HG03135 (cell line): Measurements from ENCODE around the gene BBS2.
A peak's percentile ranks its signal among the peaks of the same experiment; 100 is the strongest.

Experiments
- ATAC-seq: cut with Tn5 transposase; IDR thresholded peaks from one replicate; pipeline ENCODE4 v1.9.1; 2021; ENCODE audit warnings: mild to moderate bottlenecking, moderate library complexity; ENCODE audit not compliant: unreplicated experiment

BBS2 gene, protein sequence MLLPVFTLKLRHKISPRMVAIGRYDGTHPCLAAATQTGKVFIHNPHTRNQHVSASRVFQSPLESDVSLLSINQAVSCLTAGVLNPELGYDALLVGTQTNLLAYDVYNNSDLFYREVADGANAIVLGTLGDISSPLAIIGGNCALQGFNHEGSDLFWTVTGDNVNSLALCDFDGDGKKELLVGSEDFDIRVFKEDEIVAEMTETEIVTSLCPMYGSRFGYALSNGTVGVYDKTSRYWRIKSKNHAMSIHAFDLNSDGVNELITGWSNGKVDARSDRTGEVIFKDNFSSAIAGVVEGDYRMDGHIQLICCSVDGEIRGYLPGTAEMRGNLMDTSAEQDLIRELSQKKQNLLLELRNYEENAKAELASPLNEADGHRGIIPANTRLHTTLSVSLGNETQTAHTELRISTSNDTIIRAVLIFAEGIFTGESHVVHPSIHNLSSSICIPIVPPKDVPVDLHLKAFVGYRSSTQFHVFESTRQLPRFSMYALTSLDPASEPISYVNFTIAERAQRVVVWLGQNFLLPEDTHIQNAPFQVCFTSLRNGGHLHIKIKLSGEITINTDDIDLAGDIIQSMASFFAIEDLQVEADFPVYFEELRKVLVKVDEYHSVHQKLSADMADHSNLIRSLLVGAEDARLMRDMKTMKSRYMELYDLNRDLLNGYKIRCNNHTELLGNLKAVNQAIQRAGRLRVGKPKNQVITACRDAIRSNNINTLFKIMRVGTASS

DNA sequence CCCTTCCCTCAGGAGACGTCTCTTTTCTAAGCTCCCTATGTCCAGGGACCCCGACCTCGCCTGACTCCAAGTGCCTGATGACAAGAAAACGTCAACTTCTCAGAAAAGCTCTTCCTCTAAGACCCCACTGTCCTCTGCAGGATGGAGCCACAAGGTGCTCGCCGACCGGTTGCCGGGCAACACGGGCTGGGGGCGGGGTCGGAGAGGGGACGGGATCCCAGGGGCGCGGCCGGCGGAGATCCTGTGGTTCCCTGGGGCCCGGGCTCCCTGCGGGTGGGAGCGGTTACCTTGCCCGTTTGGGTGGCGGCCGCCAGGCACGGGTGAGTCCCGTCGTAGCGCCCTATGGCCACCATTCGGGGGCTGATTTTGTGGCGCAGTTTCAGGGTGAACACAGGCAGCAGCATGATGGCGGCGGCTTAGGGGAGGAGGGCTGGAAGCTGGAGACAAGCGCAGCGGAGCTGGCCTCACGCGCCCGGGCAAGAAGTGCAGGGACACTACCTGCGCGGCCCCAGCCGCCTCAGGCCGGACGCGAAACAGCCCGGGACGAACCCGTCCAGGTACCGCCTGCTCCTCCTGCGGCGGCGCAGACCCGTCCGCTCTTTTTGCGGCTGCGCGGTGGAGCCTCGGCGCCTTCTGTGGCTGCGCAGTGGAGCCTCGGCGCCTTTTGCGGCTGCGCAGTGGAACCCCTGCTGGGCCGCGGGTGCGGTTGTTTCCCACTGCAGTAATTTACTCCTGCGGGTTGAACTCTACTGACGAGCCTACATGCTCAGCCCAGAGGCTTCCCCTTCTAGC lies at the start of gene BBS2:
Gene BBS2 (minus strand): TSS at position 566 of the 792 bp plus-strand sequence. CDS start 162 bp downstream, at position 404.
- peak; percentile 84 for ATAC-seq

DNA sequence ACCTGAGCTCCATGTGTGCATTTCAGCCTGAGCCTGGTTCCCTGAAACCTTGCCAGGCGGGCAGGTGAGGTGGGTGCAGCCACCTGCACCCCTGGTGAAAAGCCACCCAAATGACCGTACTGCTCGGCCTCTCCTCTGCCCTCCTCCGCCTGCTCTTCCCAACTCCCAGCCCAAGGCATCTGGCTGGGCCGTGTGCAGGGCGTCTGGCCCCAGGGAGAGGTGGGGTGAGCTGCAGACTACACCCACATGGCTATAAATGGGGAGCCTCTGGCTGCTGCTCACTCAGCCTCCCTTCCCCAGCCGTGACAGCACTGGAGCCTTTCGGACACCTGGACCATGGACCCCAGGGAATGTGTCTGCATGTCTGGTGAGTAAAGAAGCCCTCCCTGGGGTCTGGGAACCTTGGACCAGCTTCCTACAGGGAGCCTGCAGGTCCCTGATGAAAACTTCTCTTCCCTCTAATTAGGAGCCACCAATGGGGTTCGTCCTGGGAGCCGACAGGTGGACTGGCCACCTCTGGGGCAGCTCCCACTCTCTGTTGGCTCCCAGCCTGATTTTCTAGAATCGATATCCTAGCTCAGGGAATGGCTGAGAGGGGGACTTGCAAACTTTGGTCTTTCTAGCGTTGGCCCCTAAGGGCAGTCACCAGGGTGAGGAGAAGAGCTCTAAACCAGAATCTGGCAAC lies 45.1 kb upstream of the BBS2 start, which contains the start of gene MT4:
Gene MT4 (plus strand): TSS at position 281 of the 685 bp plus-strand sequence. CDS start 56 bp downstream, at position 337.
- ATAC-seq = no peak

GRCh38 chr16:56561126-56561525 lies 41.3 kb upstream of the BBS2 start:
- no peak for ATAC-seq

DNA sequence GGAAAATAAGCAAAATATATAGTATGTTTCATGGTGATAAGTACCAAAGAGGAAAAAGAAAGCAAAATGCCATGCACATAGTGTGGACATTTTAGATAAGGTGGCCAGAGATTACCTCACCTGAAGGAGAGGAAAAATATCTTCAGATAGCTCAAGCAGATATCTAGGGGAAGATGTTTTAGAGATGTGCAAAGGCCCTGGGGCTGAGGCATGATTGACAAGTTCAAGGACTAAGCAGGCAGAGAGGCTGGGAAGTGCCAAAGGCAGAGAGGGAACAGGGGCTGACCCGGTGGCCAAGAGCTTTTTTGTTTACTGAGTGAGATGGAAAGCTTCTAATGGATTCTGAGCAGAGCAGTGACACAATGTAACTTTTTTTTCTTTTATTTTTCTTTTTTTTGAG lies 40.6 kb upstream of the BBS2 start:
- no peak for ATAC-seq

- ATAC-seq = no peak
Measured at GRCh38 chr16:56559109-56559508, 39.3 kb upstream of the BBS2 start.

DNA sequence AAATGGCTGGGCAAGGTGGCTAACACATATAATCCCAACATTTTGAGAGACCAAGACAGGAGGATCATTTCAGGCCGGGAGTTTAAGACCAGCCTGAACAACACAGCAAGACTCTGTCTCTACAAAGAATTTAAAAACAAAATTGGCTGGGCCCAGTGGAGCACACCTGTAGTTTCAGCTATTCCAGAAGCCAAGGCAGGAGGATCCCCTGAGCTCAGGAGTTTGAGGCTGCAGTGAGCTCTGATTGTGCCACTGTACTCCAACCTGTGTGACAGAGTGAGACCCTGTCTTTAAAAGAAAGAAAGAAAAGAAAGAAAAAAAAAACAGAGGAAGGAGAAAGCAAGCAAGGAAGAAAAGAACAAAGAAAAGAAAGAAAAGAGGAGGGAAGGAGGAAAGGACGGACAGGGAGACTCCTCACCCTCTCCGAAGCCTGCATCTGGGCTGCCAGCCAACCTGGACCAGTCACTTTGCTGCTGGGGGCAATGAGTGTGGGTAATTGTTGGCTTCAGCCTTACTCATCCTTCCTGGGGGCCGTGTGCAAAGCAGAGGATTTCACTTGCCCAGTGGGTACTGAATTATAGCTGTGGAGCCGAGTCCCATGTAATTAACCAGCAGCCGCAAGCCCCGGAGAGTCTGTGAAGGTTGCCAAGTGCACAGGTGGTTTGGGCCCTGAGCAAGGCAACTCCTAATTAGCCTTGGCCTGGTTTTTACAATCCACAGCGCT lies 38.4 kb upstream of the BBS2 start:
- no peak for ATAC-seq

DNA sequence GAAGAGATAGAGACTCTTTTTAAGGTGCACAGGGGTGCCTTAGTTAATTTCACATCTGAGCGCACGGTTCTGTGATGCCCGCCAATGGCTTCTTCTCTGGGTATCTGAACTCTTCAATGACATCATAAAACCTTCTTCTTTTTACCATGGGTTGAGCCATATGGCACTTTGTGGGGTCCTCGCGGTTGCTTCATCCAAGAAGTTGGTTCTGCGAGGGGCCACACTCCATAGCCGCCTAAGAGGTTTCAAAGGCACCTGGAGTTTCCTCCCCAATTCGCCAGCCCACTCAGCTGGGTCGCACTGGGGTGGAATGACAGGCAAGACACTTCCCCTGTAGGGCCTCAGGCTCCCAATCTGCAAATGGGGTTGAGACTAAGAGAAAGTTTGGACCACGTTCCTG lies 34.6 kb upstream of the BBS2 start:
- no peak for ATAC-seq

DNA sequence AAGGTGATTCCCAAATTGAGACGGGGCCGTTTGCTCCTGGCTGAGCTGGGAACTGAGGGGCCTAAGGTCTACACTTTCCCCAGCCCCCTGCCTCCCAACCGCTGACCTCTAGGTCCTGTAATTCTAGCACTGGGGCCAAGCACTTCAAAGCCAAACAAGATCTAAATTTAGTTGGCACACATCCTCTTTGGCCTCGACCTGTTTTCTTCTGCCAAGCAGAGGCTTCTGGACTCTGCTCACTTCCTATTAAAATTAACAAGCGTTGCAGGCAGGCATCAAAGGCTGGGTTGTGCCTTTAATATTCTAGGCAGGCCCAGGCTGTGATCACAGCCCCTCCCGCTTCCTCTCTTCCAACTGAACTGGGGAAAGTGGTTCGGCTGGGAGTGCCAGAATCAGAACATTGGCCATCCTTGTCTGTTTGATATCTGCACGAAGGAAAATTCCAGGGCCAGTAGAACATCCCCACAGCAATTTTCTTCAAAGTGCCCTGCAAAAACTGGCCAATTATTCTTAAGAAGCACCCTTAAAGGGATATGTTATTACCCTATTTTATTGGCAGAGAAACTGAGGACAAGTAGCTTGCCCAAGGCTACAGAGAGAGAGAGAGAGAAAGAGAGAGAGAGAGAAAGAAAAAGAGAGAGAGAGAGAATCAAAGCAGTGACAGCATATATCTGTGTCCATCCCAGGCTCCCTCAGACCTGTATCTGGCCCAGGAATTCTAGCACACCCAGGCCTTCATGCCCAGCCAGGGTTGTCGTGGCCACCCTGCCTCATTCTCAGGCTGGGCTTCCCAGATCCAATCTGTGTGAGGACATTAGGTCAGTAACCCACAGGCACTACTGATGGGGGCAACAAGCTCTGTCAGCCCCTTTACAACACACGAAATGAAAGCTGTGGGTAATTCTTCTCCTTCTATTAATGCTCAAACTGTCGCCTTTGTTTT lies 32.2 kb upstream of the BBS2 start:
- no peak for ATAC-seq

DNA sequence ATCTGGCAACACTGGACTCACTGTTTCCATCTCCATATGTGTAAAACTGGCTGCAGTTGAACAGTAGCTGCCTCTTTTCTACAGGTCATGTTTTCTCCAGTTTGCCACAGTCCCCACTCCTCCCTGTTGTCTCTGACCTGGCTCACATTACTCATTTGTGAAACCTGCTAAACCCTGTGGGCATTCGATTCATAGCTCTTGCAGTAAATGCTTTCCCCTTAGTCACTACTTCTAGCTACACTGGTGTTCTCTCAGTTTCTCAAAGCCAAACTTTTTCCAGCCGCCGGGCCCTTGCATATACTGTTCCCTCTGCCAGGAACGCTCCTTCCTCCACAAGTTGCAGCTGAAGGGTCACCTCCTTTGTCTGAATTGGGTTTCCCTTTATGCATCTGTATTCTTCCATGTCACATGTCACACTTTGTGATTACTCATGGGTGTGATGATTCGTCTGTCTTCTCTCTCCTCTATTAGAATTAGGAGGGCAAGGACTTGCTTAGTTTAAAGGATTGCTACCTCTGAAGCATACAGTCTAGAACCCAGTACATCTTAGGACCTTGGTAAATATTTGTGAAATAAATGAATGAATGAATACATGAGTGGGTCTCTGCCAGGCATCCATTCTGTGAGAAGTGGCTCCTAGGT lies 30.0 kb upstream of the BBS2 start:
- ATAC-seq = no peak

DNA sequence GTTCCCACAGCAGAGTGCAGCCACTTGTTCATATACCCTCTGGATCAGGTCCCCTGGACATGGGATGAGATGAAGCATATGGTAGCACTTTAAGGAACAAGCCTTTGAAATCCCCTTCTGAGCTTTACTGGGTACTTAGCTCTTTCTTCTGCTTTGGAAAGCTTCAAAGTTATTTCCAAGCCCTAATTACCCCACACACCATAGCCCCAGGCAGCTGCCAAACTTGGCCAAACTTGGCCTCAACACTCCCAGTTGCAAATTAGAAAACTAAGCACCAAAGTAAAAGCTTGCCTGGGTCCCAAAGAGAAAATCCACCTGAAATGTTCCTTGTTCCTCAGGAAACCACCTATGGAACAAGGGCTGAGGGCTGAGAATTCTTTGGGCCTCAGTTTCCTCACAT lies 29.3 kb upstream of the BBS2 start:
- no peak for ATAC-seq

DNA sequence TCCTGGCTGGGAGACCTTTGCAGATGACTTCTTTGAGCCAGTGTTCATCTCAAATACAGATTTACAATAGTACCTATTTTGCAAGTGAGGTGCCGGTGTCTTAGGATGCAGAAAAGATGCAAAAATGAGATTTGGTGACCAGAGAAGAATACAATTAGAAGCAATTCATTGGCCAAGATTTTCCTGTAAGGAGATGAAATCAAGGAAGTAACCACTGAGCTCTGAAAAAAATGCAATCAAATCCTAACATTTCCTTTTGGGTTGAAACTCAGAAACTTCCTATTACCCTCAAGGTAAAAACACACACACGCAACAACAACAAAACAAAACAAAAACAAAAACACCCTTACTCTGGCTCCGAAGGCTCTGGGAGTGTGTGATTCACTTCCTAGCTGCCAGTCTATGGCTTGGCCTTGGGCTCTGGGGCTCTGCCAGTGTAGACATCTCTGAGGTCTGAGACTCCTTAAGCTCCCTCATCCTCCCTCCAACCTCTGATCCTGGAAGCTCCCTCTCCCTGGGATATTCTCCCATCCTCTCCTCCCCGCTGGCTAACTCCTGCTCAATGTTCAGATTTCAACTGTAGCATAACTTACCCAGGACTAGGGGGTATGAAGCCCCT lies 28.2 kb upstream of the BBS2 start:
- ATAC-seq = no peak

DNA sequence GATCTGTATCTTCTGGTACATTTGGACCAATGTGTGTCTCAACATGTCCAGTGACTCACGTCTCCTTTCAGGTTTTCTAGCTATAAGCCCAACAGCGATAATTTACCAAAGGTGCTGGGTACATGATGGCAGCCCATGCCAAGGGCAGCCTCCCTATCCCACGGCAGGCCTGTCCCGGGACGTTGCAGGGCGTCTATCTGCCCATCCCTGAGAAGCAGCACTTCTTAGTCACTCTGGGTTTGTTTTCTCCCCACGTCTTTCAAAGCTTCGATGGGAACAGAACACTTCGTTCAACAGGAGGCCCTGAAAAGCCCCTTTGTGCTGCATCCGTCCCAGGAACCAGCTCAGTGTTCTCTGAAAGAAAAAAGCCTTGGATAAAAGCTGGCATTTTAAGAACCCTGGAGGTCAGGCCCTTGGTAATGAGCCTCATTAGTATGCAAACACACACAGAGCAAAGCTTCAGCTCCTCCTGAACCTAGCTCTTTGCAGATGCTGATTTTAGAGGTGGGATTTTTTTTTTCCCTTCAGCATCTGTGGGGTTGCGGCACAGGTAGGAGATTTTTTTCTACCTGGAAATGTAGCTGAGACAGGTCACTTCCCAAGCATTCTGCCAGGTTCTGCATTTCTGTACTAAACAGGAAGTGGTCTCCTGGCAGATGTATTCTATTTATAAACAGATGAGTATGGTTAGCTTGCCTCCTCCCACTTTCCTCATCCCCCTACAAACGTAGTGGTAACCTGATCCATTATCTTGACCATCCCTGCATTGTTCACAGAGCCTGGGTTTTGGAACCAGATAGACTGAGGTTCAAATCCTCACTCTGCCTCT lies 27.5 kb upstream of the BBS2 start:
- ATAC-seq = no peak

DNA sequence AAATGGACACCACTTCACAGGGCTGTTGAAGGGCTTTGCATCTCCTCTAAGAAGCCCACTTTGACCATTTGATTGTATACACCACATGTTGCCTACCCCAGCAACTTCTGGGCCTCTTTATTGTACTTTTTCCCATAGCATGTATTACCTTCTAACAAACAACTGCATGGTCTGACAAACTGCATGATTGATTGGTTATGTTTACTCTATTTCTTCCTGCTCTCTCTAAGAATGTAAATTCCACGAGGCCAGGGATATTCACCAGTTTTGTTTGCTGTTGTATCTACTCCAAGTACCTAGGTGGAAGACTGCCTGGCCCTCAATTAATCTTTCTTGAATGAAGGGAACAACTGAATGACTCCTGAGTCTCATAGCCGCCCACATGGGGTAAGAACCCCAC lies 22.2 kb upstream of the BBS2 start:
- no peak for ATAC-seq

- ATAC-seq = no peak
Measured at GRCh38 chr16:56539656-56540055, 19.8 kb upstream of the BBS2 start.

GRCh38 chr16:56538331-56538730 lies 18.5 kb upstream of the BBS2 start:
- no peak for ATAC-seq

GRCh38 chr16:56534847-56535383 lies 15.1 kb upstream of the BBS2 start:
- no peak for ATAC-seq

- no peak for ATAC-seq
Measured at GRCh38 chr16:56532714-56533113, 12.9 kb upstream of the BBS2 start.
